Activated B cell treated with CpG ODN at 0.5 μM for 24 hours (primary cell): Measurements from ENCODE around the gene PTPRD. TPM values are rescaled to one million over a fixed set of nuclear protein-coding genes. Genes with fewer than 3 reads are reported as not detected.

ENCODE experiments used
- ATAC-seq: fragments of 200-7000 bp; cut with Tn5 transposase; one replicate; pipeline ENCODE4 v1.10.0; 2021; ENCODE audit warnings: low read depth, mild to moderate bottlenecking, moderate library complexity
- CTCF ChIA-PET: fragments of 350-600 bp; sonication (Branson Sonifier 250); formaldehyde crosslinking; loops from one replicate; lab custom pipeline; 2021; ENCODE audit warnings: antibody characterized with exemption; lab: Charles Lee
- POLR2A ChIA-PET: fragments of 350-600 bp; sonication (Branson Sonifier 250); formaldehyde crosslinking; loops from one replicate; lab custom pipeline; 2021; ENCODE audit warnings: antibody characterized with exemption; lab: Charles Lee
- DNase-seq: peaks from one replicate; pipeline ENCODE4 v3.0.0; 2022
- H3K27ac Mint-ChIP-seq: one replicate; pipeline ENCODE4 v1.8.0; 2020; ENCODE audit warnings: mixed read lengths
- H3K27me3 Mint-ChIP-seq: one replicate; pipeline ENCODE4 v1.8.0; 2021; ENCODE audit warnings: mixed read lengths
- H3K36me3 Mint-ChIP-seq: one replicate; pipeline ENCODE4 v1.8.0; 2021; ENCODE audit warnings: low read depth, mixed read lengths
- H3K4me1 Mint-ChIP-seq: one replicate; pipeline ENCODE4 v1.8.0; 2021; ENCODE audit warnings: mixed read lengths
- H3K4me3 Mint-ChIP-seq: one replicate; pipeline ENCODE4 v1.8.0; 2020; ENCODE audit warnings: mild to moderate bottlenecking, mixed read lengths
- H3K9me3 Mint-ChIP-seq: one replicate; pipeline ENCODE4 v1.8.0; 2020; ENCODE audit warnings: mixed read lengths
- intact Hi-C: fragments of 100-400 bp; cut with micrococcal nuclease; formaldehyde crosslinking; loops from one replicate; pipeline ENCODE4 v1.15.1; 2024
- total RNA-seq: library from RNA; stranded (reverse); gene quantifications from 2 replicates; pipeline ENCODE4 v1.2.3, GENCODE V29; 2022
- TF ChIP-seq, protein P1 (sequence below): fragments of 200-600 bp; IDR thresholded peaks from one replicate; pipeline ENCODE4 v1.8.0; 2022; ENCODE audit warnings: antibody characterized with exemption, mild to moderate bottlenecking

The PTPRD gene
- total RNA-seq, 1 donor from 2014 or later: 0.04 TPM

DNA sequence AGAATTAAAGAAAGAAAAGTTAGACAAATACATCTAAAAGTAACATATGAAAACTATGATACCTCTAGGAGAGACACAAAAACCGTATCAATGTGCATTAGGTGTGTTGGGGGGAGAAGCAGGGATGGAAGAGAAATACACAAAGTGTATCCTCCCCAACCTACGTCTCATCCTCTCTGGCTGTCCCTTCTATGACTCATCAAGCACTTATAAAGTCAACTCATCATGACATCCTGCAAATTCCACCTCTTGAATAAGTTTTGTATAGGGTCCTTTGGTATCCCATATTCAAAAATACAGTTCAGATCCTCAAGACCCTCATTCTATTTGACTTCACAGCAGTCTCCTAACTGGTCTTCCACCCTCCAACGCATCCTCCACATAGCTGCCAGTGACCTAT lies 1895.7 kb downstream of the PTPRD start:
- no peaks in the 10 kb centered on the region for H3K9me3 Mint-ChIP-seq
- DNase-seq (no peak), ATAC-seq (no peak)
- intact Hi-C loops: no loop called here
- no peak overlapping the region for H3K27ac Mint-ChIP-seq
- CTCF ChIA-PET: no interaction called here
- no peaks in the 10 kb centered on the region for H3K36me3 Mint-ChIP-seq
- no peaks in the 10 kb centered on the region for H3K4me1 Mint-ChIP-seq
- no peak overlapping the region for H3K4me3 Mint-ChIP-seq
- POLR2A ChIA-PET: no interaction called here
- TF ChIP-seq, protein P1, sequence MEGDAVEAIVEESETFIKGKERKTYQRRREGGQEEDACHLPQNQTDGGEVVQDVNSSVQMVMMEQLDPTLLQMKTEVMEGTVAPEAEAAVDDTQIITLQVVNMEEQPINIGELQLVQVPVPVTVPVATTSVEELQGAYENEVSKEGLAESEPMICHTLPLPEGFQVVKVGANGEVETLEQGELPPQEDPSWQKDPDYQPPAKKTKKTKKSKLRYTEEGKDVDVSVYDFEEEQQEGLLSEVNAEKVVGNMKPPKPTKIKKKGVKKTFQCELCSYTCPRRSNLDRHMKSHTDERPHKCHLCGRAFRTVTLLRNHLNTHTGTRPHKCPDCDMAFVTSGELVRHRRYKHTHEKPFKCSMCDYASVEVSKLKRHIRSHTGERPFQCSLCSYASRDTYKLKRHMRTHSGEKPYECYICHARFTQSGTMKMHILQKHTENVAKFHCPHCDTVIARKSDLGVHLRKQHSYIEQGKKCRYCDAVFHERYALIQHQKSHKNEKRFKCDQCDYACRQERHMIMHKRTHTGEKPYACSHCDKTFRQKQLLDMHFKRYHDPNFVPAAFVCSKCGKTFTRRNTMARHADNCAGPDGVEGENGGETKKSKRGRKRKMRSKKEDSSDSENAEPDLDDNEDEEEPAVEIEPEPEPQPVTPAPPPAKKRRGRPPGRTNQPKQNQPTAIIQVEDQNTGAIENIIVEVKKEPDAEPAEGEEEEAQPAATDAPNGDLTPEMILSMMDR: no peak
- H3K27me3 Mint-ChIP-seq: no peaks in the 10 kb centered on the region

DNA sequence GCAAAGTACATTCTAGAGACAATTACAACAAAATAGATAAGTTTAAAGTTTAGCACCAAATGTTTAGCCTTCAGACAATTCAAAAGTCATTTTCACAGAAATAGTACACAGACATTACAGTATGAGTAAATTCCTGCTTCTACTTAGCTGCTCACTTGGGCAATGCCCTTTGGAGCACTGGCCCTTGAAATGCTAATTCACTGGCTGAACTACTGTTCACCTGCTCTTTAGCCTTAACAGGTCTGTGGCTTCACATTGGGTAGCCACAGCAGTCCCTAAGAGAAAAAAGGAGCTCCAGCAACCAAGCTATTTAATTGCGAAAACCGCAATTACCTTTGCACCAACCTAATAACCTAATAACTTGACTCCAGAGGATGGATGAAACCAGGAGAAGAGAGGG lies 1897.0 kb downstream of the PTPRD start:
- Mint-ChIP-seq H3K4me3 (no peak overlapping the region), H3K27ac (no peak overlapping the region), H3K36me3 (no peaks in the 10 kb centered on the region), H3K4me1 (no peaks in the 10 kb centered on the region), H3K9me3 (no peaks in the 10 kb centered on the region), H3K27me3 (no peaks in the 10 kb centered on the region)
- TF ChIP-seq, protein P1: no peak
- CTCF ChIA-PET: no interaction called here
- DNase-seq (no peak), ATAC-seq (no peak)
- POLR2A ChIA-PET: no interaction called here
- intact Hi-C loops: no loop called here

DNA sequence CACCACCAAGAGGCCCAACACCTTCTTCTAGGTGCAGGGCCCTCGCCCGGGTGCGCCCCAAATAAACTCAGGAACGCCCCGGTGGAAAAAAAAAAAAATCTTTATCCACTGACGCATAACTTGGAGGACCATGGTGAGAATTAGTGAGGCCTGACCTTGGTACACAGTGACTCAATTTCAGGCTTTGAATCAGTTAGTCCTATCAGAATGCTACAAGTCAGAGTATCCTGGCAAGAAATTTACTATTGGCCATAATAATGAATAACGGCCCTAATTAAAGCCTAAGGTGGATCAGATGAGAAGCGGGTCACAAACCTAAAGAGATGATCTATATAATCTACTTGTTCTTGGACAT lies 1899.0 kb downstream of the PTPRD start:
- CTCF ChIA-PET: no interaction called here
- Mint-ChIP-seq H3K36me3 (no peaks in the 10 kb centered on the region), H3K9me3 (no peaks in the 10 kb centered on the region), H3K4me1 (no peaks in the 10 kb centered on the region), H3K4me3 (no peak overlapping the region), H3K27ac (no peak overlapping the region), H3K27me3 (no peaks in the 10 kb centered on the region)
- intact Hi-C loops: no loop called here
- no peak for DNase-seq
- ATAC-seq: no peak
- TF ChIP-seq, protein P1: no peak
- POLR2A ChIA-PET: no interaction called here

DNA sequence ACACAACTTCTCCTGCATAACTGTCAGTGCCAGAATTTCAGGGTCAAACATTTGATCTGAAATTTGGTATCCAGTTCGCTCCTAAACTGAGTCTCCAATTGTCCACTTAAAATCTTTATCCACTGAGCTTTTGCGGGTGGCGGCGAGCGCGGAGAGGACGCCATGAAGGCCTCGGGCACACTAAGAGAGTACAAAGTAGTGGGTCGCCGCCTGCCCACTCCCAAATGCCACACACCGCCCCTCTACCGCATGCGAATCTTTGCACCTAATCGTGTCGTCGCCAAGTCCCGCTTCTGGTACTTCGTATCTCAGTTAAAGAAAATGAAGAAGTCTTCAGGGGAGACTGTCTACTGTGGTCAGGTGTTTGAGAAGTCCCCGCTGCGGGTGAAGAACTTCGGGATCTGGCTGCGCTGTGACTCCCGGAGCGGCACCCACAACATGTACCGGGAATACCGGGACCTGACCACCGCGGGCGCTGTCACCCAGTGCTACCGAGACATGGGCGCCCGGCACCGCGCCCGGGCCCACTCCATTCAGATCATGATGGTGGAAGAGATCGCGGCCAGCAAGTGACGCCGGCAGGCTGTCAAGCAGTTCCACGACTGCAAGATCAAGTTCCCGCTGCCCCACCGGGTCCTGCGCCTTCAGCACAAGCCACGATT lies 1899.5 kb downstream of the PTPRD start:
- POLR2A ChIA-PET: no interaction called here
- TF ChIP-seq, protein P1: no peak
- no peaks in the 10 kb centered on the region for H3K4me1 Mint-ChIP-seq
- ATAC-seq: no peak
- intact Hi-C loops: no loop called here
- CTCF ChIA-PET: no interaction called here
- no peak overlapping the region for H3K4me3 Mint-ChIP-seq
- no peaks in the 10 kb centered on the region for H3K27me3 Mint-ChIP-seq
- no peak overlapping the region for H3K27ac Mint-ChIP-seq
- no peak for DNase-seq
- H3K9me3 Mint-ChIP-seq: no peaks in the 10 kb centered on the region
- H3K36me3 Mint-ChIP-seq: no peaks in the 10 kb centered on the region

DNA sequence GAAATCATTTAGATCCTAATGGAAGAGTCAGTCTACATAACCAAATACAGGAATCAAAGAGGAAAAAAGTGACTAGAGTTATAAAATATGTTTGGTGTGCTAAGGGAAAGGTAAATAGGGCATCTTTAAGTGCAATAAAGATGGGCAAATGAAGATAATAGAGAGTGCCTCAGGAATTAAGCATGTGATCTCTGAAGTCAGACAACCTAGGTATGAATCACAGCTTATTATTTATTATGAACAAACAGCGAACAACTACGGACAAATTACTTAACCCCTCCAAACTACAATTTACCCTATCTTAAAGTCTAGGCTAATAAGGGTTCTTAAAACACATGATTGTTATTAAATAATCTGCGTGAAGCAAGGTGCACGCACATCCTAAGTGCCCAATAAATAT lies 1903.1 kb downstream of the PTPRD start:
- H3K4me1 Mint-ChIP-seq: no peaks in the 10 kb centered on the region
- no peaks in the 10 kb centered on the region for H3K9me3 Mint-ChIP-seq
- ATAC-seq (no peak), DNase-seq (no peak)
- H3K4me3 Mint-ChIP-seq: no peak overlapping the region
- no peaks in the 10 kb centered on the region for H3K27me3 Mint-ChIP-seq
- intact Hi-C loops: no loop called here
- no peaks in the 10 kb centered on the region for H3K36me3 Mint-ChIP-seq
- TF ChIP-seq, protein P1: no peak
- ChIA-PET POLR2A (no interaction called here), CTCF (no interaction called here)
- no peak overlapping the region for H3K27ac Mint-ChIP-seq
